IPS DF 4.7 (cell line): ENCODE data around the gene TDG.
"Not testable (repeated sequence)": the region's sequence is repeated elsewhere in the genome, so short reads cannot be mapped to it uniquely, and the experiment has no call there.

Experiments
- DNase-seq: peaks from one replicate; pipeline ENCODE4 v3.0.0-alpha.2; 2013; ENCODE audit warnings: low spot score; ENCODE audit errors: extremely low read depth

Gene TDG

DNA sequence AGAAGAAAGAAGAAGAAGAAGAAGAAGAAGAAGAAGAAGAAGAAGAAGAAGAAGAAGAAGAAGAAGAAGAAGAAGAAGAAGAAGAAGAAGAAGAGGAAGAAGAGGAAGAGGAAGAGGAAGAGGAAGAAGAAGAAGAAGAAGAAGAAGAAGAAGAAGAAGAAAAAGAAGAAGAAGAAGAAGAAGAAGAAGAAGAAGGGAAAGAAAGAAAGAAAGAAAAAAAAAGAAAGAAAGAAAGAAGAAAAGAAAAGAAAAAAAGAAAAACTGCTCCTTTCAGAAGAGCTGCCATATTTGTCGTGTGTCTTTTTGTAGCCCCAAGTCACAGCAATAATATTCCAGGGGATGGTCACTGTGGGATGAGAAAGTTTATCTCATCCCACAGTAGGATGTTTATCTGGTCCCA, 56.2 kb downstream of the TDG start:
- DNase-seq: not testable (repeated sequence)

DNA sequence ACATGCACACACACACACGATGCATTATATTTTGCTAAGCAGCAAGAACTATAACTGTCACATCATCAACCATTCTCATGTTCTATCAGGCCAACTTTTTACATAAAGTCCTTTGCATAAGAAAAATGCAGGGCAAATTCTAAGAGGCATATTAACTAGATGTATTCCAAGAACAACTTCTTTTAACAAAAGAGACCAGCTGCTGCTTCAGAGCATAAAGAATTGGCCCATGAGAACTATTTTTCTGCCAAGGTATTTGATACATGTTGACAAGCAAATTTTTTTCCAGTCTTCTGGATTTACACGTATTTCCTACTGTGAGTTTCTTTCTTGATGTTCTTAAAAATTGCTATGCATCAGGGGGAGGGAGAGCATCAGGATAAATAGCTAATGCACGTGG, 57.1 kb downstream of the TDG start:
- DNase-seq: no peak

DNA sequence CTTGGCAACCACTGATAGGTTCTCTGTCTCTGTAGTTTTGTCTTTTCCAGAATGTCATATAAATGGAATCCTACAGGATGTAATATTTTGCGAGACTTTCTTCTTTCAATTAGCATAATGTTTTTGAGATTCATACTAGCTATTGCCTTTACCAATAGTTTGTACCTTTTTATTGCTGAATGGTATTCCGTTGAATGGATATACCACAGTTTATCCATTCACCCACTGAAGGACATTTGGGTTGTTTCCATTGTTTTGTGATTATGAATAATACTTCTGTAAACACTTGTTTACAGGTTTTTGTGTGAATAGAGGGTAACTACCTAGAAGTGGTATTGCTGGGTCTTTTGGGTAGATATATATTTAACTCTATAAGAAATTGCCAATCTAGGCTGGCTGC, 58.0 kb downstream of the TDG start:
- no peak for DNase-seq

DNA sequence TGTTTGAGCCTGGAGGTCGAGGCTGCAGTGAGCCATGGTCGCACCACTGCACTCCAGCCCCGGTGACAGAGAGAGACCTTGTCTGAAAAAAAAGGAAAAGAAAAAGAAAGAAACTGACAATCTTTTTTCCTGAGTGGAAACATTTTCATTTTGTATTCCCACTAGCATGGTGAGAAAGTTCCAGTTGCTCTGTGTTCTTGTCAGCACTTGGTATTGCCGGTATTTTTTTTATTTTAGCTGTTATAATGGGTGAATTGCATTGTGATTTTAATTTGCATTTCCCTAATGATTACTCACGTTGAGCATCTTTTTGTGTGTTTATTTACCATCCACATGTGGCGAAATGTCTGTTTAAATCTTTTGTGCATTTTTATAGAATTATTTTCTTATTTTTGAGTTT, 58.7 kb downstream of the TDG start:
- no peak for DNase-seq

DNA sequence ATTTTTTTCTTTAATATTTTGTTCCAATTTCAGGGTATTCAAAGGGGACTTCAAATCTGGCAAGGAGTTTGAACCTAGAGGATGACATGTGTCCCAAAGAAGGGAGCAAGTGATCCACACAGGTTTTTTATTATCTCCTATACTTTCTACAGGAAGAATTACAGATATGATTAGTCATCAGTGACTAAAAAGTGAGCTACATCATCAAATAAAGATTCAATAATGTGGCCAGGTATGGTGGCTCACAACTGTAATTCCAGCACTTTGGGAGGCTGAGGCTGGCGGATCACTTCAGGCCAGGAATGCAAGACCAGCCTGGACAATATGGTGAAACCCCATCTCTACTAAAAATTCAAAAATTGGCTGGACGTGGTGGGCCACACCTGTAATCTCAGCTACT, 60.1 kb downstream of the TDG start:
- DNase-seq: no peak

DNA sequence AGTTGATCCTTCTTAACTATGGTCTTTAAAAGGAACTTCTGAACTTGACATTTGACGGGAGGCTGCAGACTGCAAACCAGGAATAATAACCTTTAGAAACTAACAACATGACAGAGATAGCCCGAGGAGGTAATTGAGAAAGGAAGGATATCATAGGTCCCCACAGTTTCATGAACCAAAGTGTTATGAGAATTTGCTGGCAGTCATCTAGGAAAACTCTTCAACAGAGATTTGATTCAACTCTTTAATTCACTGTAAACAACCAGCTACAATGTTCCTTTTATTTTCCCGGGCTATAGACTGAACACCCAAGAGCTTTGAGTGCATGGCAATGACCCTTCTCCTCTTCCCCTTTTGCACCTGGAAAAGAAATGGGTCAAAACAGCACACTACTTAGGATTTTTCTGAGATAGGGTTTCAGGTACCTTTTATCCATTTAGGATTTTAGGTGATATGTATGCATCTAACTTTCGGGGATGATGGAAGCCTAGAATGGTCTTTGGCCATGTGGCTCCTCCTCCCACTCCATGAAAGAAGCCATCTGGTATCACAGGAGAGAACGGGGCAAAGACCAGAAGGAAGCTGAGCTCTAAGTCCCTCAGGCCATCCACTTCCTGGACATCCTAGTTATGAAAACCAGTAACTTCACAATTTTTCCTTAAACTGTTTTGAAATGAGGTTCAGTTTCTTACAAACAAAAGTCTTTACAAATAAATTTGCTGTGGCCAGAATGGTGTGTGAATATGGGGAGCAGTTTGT, 61.3 kb downstream of the TDG start:
- DNase-seq: no peak

DNA sequence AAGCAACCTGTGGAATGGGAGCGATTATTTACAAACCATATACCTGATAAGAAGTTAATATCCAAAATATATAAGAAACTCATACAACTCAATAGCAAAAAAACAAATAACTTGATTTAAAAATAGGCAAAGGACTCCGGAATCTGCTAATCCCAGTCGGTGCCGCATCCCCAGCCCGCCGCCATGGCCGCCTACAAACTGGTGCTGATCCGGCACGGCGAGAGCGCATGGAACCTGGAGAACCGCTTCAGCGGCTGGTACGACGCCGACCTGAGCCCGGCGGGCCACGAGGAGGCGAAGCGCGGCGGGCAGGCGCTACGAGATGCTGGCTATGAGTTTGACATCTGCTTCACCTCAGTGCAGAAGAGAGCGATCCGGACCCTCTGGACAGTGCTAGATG, 64.9 kb downstream of the TDG start:
- not testable (repeated sequence) for DNase-seq

DNA sequence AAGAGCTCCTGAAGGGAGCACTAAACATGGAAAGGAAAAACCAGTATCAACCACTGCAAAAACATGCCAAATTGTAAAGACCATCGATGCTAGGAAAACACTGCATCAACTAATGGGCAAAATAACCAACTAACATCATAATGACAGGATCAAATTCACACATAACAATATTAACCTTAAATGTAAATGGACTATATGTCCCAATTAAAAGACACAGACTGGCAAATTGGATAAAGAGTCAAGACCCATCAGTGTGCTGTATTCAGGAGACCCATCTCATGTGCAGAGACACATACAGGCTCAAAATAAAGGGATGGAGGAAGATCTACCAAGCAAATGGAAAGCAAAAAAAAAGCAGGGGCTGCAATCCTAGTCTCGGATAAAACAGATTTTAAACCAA, 70.5 kb downstream of the TDG start:
- DNase-seq: not testable (repeated sequence)
